GM21515 (cell line): ENCODE data around the gene ZGPAT.
"Not testable (repeated sequence)": the region's sequence is repeated elsewhere in the genome, so short reads cannot be mapped to it uniquely, and the experiment has no call there.

ENCODE experiments used
- ATAC-seq: cut with Tn5 transposase; IDR thresholded peaks from one replicate; pipeline ENCODE4 v1.9.1; 2021; ENCODE audit not compliant: unreplicated experiment

The ZGPAT gene

GRCh38 chr20:63702036-63702665, 5.7 kb upstream of the ZGPAT start:
- no peak for ATAC-seq

- ATAC-seq = no peak
These were observed 4.9 kb upstream of the ZGPAT start for GRCh38 chr20:63702751-63703470.

DNA sequence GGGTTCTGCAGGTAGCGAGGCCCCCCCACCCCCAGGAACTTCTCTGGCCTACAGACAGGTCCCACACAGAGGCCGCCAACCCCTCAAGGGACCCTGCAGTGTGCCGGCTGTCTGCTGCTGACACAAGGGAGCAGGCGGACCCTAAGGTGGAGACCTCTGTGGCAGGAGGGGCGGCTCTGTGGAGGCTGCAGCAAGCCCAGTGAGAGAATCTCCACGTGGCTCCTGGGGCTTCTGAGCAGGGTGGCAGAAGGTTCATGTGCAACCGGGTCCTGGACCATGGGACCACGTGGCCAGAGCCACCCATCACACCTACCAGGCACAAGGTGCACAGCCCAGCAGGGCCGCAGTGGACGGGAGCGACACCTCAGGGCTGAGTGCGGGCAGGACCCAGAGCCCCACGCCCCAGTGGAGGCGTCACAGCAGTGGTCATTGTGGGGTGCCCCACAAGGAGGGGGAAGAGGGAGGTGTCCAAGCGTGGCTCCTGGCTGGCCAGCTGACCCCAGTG, 4.3 kb upstream of the ZGPAT start:
- no peak for ATAC-seq

DNA sequence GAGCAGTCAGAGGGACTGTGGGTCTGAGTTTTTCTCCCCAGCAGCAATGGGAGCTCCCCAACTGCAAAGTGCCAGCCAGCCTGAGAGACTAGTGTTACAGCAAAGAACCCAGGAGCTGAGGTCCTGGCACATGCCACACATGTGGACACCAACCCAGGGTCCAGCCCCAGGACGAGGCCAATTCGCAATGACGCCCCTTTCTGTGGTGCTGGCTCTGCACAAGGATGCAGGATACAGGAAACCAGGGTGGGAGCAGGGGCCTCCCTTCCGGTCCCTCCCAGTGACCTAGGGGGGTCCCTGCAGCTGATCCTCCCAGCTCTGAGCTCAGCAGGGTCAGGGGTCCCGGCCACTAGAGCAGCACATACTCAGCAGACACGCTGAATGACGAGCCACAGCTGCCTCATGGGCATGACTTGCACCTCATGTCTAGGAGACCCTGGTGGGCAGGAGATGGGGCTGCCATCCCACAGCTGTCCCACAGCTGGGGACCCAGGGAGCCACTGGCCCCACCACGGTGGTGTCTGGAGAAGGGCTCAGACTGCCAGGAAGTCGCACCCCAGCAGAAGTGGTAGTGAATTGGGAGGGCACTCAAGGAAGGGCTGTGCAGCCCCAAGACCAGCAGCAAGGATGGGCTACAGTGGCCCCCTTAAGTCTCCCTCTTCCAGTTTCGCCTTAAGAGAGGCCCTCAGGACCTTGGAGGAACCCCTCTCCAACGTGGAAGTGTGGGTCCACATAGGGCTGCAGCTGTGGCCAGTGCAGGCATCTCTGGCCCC, 3.7 kb upstream of the ZGPAT start:
- no peak for ATAC-seq

GRCh38 chr20:63704749-63705117, 3.1 kb upstream of the ZGPAT start:
- ATAC-seq = no peak

DNA sequence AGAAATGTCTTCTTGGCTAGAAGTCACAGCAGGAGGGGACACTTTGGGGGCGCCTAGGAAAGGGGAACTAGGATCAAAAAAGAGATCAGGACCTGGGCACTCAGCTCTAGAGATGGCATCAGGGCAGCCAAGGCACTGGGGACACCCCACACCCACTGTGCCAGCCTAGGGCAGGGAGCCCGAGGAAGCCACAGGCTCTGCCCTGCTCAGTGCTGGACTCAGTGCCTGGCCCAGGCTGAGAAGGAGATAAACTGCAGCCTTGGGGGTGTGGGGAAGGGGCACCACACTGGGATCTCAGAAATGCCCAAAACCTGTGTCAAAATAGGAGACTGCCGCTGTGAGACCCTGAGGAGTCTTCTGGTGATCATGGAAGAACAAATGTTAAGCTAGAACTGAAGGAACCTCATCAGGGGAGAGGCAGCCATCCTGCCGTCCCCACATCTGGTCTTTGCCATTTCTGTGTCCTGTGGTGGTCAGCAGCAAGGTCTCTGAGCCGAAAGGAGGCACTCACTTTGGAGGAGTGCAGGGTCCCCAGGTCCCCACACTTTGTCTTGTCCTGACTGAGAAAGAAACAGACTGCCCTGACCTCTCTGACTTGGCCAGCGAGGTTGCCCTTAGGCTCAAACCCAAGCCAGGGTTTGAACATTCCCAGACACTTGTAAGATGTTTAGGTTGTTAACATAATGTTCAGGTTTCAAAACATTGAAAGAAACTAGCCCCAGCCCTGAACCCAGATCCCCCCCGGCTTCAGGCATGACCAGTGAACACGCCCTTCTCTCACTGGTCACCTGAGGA, 2.4 kb upstream of the ZGPAT start:
- no peak for ATAC-seq

DNA sequence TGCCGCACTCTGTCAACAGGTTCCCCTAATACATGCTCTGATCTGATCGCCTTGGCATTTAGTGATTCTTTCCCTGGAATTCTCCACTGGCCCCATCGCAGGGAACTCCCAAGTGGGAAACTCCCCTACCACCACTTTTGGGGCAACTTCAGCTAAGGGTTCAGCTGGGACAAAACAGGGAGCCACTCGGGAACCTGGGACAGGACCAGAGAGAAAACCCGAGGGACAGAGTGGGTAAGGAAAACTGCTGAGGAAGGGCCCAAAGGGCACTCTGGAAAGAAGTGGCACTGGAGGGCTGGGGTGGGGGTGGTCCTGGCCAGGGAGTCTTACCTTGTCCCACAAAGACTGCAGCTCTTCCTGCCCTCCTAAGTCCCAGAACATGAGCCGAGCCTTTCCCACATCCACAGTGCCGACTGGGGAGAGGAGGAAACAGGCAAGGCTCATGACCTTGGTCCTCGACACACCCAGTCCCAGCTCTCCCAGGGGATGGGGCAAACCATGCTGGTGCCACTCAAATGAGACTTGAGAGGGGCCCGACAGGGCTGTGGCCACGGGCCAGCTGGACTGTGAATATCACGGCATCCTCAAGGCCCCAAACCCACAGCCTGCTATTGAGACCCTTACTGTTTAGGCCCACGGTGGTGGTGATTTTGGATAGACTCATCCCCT, 1.7 kb upstream of the ZGPAT start:
- ATAC-seq = no peak

- ATAC-seq = peak; percentile 26
These were observed 834 bp upstream of the ZGPAT start for GRCh38 chr20:63706852-63707557.

DNA sequence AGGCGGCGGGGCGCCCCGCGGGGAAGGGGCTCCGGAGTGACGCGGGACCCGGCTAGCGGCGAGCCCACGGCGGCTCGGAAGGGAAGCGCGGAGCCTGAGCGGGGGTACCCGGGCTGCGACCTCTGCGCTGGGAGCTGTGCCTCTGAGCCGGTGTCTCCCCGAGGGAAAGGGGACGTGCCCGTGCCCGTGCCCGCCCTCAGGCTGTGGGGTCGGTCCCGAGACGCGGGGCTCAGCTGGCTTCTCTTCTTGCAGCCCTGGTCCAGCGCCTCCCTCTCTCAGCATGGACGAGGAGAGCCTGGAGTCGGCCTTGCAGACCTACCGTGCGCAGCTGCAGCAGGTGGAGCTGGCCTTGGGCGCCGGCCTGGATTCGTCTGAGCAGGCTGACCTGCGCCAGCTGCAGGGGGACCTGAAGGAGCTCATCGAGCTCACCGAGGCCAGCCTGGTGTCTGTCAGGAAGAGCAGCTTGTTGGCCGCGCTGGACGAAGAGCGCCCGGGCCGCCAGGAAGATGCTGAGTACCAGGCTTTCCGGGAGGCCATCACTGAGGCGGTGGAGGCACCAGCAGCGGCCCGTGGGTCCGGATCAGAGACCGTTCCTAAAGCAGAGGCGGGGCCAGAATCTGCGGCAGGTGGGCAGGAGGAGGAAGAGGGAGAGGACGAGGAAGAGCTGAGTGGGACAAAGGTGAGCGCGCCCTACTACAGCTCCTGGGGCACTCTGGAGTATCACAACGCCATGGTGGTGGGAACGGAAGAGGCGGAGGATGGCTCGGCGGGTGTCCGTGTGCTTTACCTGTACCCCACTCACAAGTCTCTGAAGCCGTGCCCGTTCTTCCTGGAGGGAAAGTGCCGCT, 686 bp downstream of the ZGPAT start:
- peak; percentile 14 for ATAC-seq

DNA sequence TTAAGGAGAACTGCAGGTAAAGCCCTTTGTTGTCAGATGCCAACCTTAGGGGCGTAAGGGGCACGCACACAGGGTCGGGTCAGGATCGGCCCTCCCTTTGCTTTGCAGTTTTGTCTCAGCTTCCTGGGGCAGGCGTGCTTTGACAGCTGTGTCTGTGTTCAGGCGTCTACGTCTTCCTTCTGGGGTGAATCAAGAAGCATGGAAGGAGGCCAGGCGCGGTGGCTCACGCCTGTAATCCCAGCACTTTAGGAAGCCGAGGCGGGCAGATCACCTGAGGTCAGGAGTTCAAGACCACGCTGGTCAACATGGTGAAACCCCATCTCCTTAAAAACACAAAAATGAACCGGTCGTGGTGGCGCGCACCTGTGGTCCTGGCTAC, 1.3 kb downstream of the ZGPAT start:
- ATAC-seq = no peak

DNA sequence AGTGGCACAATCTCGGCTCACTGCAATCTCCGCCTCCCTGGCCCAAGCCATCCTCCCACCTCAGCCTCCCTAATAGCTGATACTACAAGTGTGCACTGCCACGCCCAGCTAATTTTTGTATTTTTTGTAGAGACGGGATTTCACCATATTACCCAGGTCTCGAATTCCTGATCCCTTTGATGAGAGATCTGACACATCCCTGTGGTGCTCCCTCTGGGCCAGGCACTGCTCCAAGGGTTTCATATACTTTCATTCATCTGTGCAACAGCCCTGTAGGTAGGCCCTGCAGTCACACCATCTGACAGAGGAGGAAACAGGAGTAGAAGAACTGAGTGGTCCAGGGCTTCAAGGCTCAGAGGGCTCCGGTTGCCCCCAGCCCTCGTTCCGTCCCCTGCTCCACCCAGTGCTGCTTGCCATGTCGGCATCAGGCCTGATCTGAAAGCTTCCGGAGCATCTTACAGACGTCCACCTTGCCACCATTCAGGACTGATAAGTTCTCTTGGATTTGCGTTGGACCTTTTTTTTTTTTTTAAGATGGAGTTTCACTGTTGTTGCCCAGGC, 3.3 kb downstream of the ZGPAT start:
- ATAC-seq = no peak

DNA sequence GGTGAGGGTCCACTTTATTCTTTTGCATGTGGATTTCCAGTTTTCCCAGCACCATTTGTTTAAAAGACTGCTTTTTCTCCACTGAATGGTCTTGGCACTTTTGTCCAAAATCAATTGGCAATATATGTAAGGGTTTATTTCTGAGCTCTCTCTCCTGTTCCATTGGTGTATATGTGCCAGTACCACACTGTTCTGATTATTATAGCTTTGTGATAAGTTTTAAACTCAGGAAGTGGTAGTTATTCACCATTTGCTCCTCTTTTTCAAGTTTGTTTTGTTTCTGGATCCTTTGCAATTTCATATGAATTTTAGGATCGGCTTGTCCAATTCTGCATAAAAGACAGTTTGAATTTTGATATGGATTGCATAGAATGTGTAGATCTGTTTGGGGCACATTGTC, 4.4 kb downstream of the ZGPAT start:
- ATAC-seq = no peak

GRCh38 chr20:63714858-63715257, 7.0 kb downstream of the ZGPAT start:
- no peak for ATAC-seq

DNA sequence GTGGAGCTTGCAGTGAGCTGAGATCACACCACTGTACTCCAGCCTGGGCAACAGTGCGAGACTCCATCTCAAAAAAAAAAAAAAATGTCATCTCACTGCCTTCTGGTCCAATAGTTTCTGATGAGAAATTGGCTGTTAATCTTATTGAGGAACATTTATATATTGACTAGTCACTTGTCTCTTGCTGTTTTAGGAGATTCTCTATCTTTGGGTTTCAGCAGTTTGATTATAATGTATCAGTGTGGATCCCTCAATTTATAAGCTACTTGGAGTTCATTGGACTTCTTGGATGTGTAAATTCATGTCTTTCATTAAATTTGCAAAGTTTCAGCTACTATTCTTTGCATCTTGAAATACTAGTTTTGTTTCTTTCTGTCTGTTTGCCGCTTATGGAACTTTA, 11.2 kb downstream of the ZGPAT start:
- ATAC-seq = no peak

- not testable (repeated sequence) for ATAC-seq
These were observed 15.3 kb downstream of the ZGPAT start for GRCh38 chr20:63722967-63723622.

GRCh38 chr20:63730189-63730733, 22.4 kb downstream of the ZGPAT start:
- not testable (repeated sequence) for ATAC-seq

- ATAC-seq = no peak
These were observed 23.6 kb downstream of the ZGPAT start for GRCh38 chr20:63731410-63731809.
